GM21576 (cell line): ENCODE data around the gene MACROD2.

Experiments used
- ATAC-seq: cut with Tn5 transposase; IDR thresholded peaks from one replicate; pipeline ENCODE4 v1.9.1; 2021; ENCODE audit warnings: mild to moderate bottlenecking, moderate library complexity; ENCODE audit not compliant: unreplicated experiment

The MACROD2 gene

GRCh38 chr20:15739035-15739434 lies 1743.7 kb downstream of the MACROD2 start:
- ATAC-seq: no peak

- no peak for ATAC-seq
Measured at GRCh38 chr20:15740046-15740775, 1744.9 kb downstream of the MACROD2 start.

GRCh38 chr20:15742087-15742486 lies 1746.8 kb downstream of the MACROD2 start:
- ATAC-seq: no peak

- ATAC-seq: no peak
Measured at GRCh38 chr20:15742627-15743026, 1747.3 kb downstream of the MACROD2 start.

- ATAC-seq: no peak
Measured at GRCh38 chr20:15756002-15756753, 1760.9 kb downstream of the MACROD2 start.

- no peak for ATAC-seq
Measured at GRCh38 chr20:15756754-15757115, 1761.4 kb downstream of the MACROD2 start.

GRCh38 chr20:15759594-15759993 lies 1764.3 kb downstream of the MACROD2 start:
- ATAC-seq: no peak

GRCh38 chr20:15760001-15760621 lies 1764.8 kb downstream of the MACROD2 start:
- no peak for ATAC-seq

- no peak for ATAC-seq
Measured at GRCh38 chr20:15763366-15763765, 1768.0 kb downstream of the MACROD2 start.

GRCh38 chr20:15767586-15767985 lies 1772.3 kb downstream of the MACROD2 start:
- ATAC-seq: no peak

- no peak for ATAC-seq
Measured at GRCh38 chr20:15767999-15768741, 1772.9 kb downstream of the MACROD2 start.

GRCh38 chr20:15772826-15773225 lies 1777.5 kb downstream of the MACROD2 start:
- ATAC-seq: no peak

- ATAC-seq: no peak
Measured at GRCh38 chr20:15774926-15775325, 1779.6 kb downstream of the MACROD2 start.

- no peak for ATAC-seq
Measured at GRCh38 chr20:15776770-15777466, 1781.6 kb downstream of the MACROD2 start.

- ATAC-seq: no peak
Measured at GRCh38 chr20:15784020-15784419, 1788.7 kb downstream of the MACROD2 start.

- no peak for ATAC-seq
Measured at GRCh38 chr20:15789079-15789478, 1793.8 kb downstream of the MACROD2 start.

- no peak for ATAC-seq
Measured at GRCh38 chr20:15792855-15793254, 1797.5 kb downstream of the MACROD2 start.

GRCh38 chr20:15794409-15794808 lies 1799.1 kb downstream of the MACROD2 start:
- no peak for ATAC-seq

GRCh38 chr20:15795305-15796019 lies 1800.1 kb downstream of the MACROD2 start:
- ATAC-seq: no peak

- ATAC-seq: no peak
Measured at GRCh38 chr20:15799871-15800270, 1804.6 kb downstream of the MACROD2 start.
